Fibroblast of skin of right quadriceps (primary cell): ENCODE data around the gene RIPOR2.
"Not testable (repeated sequence)": the region's sequence is repeated elsewhere in the genome, so short reads cannot be mapped to it uniquely, and the experiment has no call there.

Source experiments
- DNase-seq: peaks from one replicate; pipeline ENCODE4 v3.0.0-alpha.2; 2013

RIPOR2 gene

DNA sequence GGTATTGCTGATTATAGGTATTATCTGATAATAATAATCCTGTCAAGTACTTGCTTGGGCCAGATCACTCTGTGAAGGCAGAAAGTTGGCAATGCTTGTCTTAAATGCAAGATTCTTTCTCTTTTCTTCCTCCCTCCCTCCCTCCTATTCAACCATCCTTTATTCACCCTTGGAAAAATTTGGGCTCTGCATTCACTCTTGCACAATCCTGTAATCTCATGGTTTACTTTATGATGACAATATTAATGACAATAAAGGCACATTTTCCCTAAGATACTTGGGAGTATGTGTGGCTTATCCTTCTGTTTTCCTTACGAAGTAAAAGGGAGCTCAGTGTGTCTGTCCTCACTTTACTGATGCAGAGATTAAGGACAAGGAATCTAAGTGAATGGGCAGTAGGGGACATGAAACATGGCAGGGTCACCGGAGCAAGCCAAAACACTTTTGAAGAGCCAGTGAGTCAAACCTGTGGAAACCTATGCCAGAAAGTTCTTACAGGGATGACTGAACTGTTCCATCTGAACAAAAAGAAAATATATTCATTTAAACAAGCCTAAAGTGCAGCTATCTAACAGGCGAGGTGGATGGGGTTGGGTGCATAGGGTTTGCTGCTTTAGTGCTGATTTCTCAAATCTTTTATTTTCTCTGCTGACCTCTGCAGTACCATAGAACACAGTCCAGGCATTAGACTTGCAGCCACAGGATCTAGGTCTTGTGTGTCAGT is 14.6 kb upstream of the RIPOR2 start:
- no peak for DNase-seq

DNA sequence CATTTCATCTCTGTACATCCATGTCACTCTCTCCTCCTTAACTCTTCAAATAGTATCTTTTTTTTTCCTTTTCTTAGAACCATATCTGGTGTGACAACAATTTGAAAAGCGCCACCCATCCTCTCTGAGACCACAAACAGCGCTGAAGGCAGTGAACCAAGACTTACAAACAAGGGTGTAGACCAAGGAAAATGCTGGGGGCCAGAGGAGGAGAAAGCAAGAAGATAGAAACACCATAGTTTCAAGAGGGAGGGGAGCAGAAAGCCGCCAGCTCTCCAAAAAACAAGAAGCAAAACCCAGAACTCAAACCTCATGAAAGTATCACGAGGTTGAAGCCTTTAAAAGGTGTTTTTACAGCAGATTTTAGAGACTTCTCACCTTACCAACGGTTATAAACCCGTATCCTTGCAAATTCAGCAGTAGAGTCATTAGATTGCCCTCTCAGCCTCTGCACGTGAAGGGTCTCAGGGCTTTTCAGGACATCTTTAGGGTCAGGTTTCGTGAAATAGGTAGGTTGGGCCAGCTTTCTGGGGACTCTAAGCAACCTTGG is 13.3 kb upstream of the RIPOR2 start:
- no peak for DNase-seq

DNA sequence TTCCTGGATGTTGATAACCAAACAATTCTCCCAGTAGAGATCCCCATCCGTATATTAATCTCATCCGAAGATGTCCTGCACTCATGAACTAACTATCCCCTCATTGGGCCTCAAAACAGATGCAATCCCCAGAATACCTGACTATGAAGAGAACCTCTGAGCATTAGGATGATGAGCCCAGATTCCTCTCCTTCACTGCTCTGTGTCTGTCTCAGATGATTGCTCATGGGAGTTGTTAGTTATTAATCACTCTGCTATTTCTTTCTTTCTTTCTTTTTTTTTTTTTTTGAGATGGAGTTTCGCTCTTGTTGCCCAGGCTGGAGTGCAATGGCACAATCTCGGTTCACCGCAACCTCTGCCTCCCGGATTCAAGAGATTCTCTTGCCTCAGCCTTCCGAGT is 12.5 kb upstream of the RIPOR2 start:
- DNase-seq = not testable (repeated sequence)

DNA sequence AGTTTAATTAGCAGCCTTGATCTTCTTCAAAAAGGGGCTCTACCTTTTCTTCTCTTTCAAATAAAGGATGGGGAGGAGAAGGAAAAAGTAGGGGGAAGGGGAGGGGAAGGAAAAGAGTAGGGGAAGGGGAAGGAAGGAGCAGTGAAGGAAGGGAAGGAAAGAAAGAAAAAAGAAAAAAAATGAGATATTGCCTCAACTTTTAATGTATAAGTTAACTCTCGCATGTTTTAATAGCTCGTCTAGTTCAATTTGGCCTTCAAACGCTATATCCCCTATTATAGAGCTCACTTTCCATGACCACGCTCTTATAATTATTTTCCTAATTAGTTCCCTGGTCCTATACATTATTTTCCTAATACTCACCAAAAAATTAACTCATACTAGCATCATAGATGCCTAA is 11.9 kb upstream of the RIPOR2 start:
- DNase-seq = no peak

- DNase-seq = no peak
These were observed 9.3 kb upstream of the RIPOR2 start for GRCh38 chr6:24945054-24945453.

DNA sequence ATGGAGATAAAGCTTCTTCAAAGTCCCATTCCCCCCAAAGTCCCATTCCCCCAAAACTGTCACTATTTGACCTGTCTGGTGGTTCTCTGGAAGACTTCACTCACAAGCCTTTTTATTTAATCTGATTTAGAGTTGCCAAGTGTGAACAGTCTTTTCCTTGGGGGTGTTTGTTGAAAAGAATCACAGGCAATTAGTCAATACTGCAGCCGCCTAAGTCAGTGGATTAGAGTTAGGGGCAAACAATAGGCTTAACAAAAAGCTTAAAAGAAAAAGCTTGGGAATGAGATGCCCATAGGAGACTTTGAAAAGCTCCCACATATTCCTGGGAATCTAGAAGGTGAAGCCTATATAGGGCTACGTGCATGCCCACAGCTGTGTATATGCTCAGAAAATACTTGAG is 8.0 kb upstream of the RIPOR2 start:
- no peak for DNase-seq

DNA sequence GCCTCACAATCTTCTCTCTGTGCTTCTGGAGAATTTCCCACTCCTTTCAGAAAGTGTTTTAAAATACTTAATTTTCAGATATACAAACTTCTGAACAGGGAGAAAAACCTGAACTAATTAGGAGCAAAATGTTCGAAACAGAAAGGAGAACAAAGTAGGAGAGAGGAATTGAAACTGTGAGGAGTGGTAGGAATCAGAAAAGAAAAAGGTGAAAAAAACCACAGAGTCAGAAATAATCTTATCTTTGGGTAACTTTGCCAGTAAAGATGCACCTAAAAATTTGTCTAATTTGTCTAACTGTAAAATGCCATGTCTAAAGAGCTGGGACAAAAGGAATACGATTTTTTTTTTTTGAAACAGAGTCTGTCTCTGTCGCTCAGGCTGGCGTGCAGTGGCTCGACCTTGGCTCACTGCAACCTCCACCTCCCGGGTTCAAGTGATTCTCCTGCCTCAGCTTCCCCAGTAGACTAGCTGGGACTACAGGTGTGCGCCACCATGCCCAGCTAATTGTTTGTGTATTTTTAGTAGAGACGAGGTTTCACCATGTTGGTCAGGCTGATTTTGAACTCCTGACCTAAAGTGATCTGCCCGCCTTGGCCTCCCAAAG is 4.7 kb upstream of the RIPOR2 start:
- DNase-seq = no peak

DNA sequence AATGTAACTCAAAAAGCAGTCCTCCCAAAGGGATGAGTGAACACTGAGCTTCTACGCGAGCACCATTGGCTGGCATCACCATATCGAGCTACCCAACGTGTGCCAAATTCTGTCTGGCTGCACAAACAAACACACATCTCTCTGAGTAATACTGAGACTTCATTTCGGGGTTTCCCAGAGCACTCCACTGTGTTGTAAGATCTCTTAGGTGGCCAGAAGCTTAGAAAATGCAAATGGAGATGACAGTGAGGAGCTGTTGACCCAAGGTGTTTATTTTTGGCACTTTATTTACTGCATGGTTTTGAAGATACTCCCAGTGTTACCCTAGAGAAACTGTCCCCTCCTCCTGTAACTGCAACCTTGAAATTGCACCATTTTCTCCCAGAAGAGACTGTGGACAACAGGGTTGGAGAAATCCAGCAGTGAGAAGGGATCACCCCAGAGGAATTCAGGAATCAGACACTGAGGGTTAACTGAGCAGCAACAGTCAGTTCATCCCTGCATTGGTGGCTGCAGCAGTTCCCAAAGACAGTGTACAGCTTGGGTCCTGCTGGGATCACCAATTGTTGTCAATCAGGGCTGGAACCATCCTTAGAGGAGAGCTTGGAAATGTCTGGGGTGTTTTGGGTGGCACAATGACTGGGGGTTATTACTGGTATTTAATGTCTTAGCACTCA is 1.0 kb upstream of the RIPOR2 start:
- DNase-seq = no peak

- no peak for DNase-seq
These were observed 1.8 kb downstream of the RIPOR2 start for GRCh38 chr6:24933868-24934401.

- no peak for DNase-seq
These were observed 2.5 kb downstream of the RIPOR2 start for GRCh38 chr6:24933266-24933665.

- DNase-seq = no peak
These were observed 2.9 kb downstream of the RIPOR2 start for GRCh38 chr6:24932832-24933231.

DNA sequence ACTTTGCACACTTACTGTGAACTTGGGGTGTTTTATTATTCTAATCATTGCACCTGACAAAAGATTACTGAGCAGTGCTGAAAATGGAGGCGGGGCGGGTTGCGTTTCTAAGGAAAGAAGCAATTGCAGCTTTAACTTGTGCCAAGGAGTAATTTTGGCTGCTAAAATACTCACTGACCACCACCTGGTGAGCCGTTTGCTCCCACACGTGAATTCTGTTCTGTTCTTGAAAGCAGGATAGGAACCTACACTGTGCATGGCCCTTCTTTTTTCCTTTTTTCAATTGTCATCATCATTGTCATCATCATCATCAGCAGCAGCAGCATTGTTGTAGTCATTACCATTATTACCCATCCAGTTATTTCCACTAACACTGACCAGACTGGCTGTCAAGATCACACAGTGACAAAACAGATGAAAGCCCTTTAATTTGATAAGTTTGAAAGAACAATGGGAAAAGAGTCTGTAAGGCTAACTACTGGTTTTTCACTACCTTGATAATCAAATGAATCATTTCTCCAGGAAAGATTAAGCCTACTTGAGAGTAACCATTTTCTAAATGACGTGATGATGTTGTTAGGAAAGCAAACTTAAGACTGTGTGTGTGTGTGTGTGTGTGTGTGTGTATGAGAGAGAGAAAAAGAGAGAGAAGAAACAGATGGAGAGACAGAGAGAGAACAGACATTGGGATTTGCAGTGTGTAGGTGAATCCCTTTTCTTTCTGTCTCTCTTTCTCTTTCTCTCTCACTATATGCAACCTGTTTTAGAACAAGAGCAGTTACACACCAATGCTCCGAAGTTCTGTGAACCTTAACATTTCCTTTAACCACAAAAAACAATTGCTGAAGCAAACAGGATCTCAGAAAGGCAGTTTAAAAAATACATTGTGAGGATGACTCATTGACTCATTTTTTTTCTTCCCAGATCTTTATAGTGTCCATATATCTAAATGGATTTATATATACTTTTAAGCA is 3.8 kb downstream of the RIPOR2 start:
- peak; percentile 45 for DNase-seq

DNA sequence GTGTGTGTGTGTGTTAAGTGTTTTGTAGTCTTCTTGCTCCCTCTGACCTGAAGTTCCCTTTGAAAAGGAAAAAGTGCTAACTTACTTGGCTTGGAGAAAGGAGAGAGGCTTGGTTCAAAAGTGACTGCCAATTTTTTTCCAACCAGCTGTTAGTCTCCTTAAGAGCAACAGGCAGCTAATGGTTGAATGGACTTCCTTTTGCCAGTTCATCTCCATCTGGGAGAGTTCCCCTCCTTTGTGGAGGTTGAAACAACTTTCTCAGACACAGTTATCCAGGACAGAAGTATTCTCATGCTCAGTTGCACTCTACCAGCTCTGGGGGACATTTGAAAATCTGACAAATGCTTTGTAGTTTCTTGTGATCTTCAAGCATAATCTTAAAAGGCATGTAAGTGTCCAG is 4.5 kb downstream of the RIPOR2 start:
- DNase-seq = no peak

- peak; percentile 87 for DNase-seq
These were observed 5.3 kb downstream of the RIPOR2 start for GRCh38 chr6:24930431-24930871.

- DNase-seq = no peak
These were observed 6.5 kb downstream of the RIPOR2 start for GRCh38 chr6:24929242-24929641.

DNA sequence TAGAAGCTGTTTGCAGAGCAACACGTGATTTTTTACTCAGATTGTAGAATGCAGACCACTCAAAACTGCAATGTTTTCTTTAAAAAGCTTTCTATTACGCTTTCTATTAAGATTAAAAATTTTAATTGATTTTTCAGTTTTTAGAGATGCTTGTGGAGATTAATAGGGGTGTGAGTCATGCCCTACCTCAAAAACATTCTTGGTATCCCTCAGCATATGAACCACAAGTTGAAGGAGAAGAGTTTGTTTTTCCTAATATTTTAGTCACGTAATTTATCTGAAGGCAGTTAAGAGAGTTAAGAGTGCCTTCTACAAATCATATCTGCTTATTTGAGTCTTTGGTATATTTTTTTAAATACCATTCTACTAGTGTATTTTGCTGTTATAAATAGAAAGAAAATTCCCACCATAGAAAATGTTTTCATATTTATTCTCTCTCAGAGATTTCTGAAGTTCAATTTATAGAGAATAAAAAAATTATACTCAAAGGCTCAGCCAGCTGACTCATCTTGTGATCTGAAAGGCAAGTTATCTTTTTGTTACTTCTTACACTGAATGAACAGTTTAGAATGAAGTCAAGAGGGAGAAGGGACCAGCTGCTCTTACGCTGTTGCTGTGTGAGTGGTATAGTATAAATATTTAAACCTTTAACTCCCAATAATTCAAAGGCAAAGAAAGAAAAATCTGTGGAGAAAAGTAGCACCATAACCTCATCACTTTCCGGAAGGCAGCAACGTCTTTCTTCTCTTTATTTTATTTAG is 7.6 kb downstream of the RIPOR2 start:
- peak; percentile 44 for DNase-seq

- DNase-seq = no peak
These were observed 8.3 kb downstream of the RIPOR2 start for GRCh38 chr6:24927277-24927955.

GRCh38 chr6:24926647-24927046 is 9.1 kb downstream of the RIPOR2 start:
- not testable (repeated sequence) for DNase-seq

DNA sequence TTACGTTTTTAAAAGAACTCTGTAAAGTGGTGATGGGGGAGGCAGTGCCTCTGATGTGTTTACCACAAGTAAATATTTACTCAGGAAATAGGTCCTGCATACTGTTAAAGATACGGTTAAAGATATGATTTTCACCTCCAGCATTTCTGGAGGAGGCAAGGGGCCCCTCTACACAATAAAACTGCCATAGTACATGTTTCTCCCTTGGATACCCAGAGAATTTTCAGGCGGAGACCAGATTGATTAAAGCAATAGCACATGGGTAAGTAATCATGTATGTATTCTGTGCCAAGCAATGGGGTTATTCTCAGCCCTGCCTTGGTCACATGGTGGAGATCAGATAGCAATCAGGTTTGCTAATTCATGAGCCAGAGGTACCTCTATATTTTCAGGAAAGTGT is 9.6 kb downstream of the RIPOR2 start:
- no peak for DNase-seq

GRCh38 chr6:24925661-24926060 is 10.1 kb downstream of the RIPOR2 start:
- no peak for DNase-seq
